Nephron progenitor cell (in vitro differentiated cells): Measurements from ENCODE around the gene NPW.
A peak's percentile ranks its signal among the peaks of the same experiment; 100 is the strongest.

Experiments used
- DNase-seq: peaks from one replicate; pipeline ENCODE4 v3.0.0; 2021
- H3K27ac Mint-ChIP-seq: 2 replicates; pipeline ENCODE4 v1.8.0; 2021; ENCODE audit warnings: mild to moderate bottlenecking, moderate library complexity, mixed read lengths
- H3K27me3 Mint-ChIP-seq: 2 replicates; pipeline ENCODE4 v1.8.0; 2021; ENCODE audit warnings: mild to moderate bottlenecking, low read depth, mixed read lengths; ENCODE audit not compliant: poor library complexity
- H3K36me3 Mint-ChIP-seq: 2 replicates; pipeline ENCODE4 v1.8.0; 2021; ENCODE audit warnings: low read depth, mixed read lengths
- H3K4me1 Mint-ChIP-seq: 2 replicates; pipeline ENCODE4 v1.8.0; 2021; ENCODE audit warnings: mixed read lengths
- H3K4me3 Mint-ChIP-seq: 2 replicates; pipeline ENCODE4 v1.8.0; 2021; ENCODE audit warnings: mild to moderate bottlenecking, moderate library complexity, mixed read lengths
- H3K9me3 Mint-ChIP-seq: 2 replicates; pipeline ENCODE4 v1.8.0; 2021; ENCODE audit warnings: mild to moderate bottlenecking, moderate library complexity, mixed read lengths
- CTCF ChIP-seq: fragments of 200-600 bp; sonication (generic); IDR thresholded peaks from 2 replicates; pipeline ENCODE4 v1.5.0; 2021; ENCODE audit warnings: antibody characterized with exemption

The NPW gene

GRCh38 chr16:1982991-1983543 lies 36.5 kb upstream of the NPW start:
- Mint-ChIP-seq H3K4me1 (peaks cover 17% of the 10 kb centered on the region), H3K27me3 (peaks cover 65% of the 10 kb centered on the region), H3K9me3 (no peaks in the 10 kb centered on the region), H3K4me3 (peak overlapping the region; percentile 79), H3K36me3 (peaks cover 14% of the 10 kb centered on the region), H3K27ac (peak overlapping the region; percentile 61)
- no peak for DNase-seq
- TF ChIP-seq CTCF, result no peak

GRCh38 chr16:1983544-1984346 lies 35.8 kb upstream of the NPW start, which contains the start of gene GFER:
TSS of gene GFER (plus strand) at chr16:1984193. CDS start at chr16:1984219, 26 bp downstream.
- DNase-seq, result peak; percentile 96
- no peak for TF ChIP-seq CTCF
- Mint-ChIP-seq H3K27ac (peak within 1 kb of the TSS; percentile 61), H3K4me1 (peaks cover 21% of the 10 kb centered on the region), H3K4me3 (peak within 1 kb of the TSS; percentile 89), H3K27me3 (peaks cover 65% of the 10 kb centered on the region), H3K36me3 (peaks cover 14% of the 10 kb centered on the region), H3K9me3 (no peaks in the 10 kb centered on the region)

- Mint-ChIP-seq H3K4me3 (peak overlapping the region; percentile 89), H3K9me3 (no peaks in the 10 kb centered on the region), H3K4me1 (peaks cover 26% of the 10 kb centered on the region), H3K27me3 (peaks cover 68% of the 10 kb centered on the region), H3K36me3 (peaks cover 14% of the 10 kb centered on the region), H3K27ac (peak overlapping the region; percentile 51)
- DNase-seq, result no peak
- TF ChIP-seq CTCF, result no peak
These were observed 35.0 kb upstream of the NPW start for GRCh38 chr16:1984347-1985225.

- Mint-ChIP-seq H3K36me3 (peaks cover 14% of the 10 kb centered on the region), H3K27ac (no peak overlapping the region)
- DNase-seq, result no peak
These were observed 34.0 kb upstream of the NPW start for GRCh38 chr16:1985466-1986150.

More at GRCh38 chr16:1985466-1986150, 34.0 kb upstream of the NPW start:
- Mint-ChIP-seq H3K4me3 (peak overlapping the region; percentile 89), H3K9me3 (no peaks in the 10 kb centered on the region), H3K4me1 (peaks cover 26% of the 10 kb centered on the region), H3K27me3 (peaks cover 63% of the 10 kb centered on the region)
- TF ChIP-seq CTCF, result no peak
